ENCODE data around the gene KRTAP1-3.

- TF ChIP-seq EP300 (IDR thresholded peaks at IDR 0.05), result no peak
- TF ChIP-seq CTCF (IDR thresholded peaks at IDR 0.05), result no peak
These were observed 4.9 kb downstream of the KRTAP1-3 start, which contains the start of gene KRTAP1-4 for GRCh38 chr17:41029633-41030245.
